BJ (cell line): Measurements from ENCODE around the gene CDK12. TPM values are rescaled to one million over a fixed set of nuclear protein-coding genes. Genes with fewer than 3 reads are reported as not detected.
"Not testable (repeated sequence)": the region's sequence is repeated elsewhere in the genome, so short reads cannot be mapped to it uniquely, and the experiment has no call there.

Source experiments
- CTCF ChIA-PET: fragments of 350-600 bp; formaldehyde crosslinking; extraction: SDS; loops from one replicate; lab custom pipeline; 2021; ENCODE audit warnings: antibody characterized with exemption, inconsistent platforms; lab: Yijun Ruan, JAX
- POLR2A ChIA-PET: fragments of 300-600 bp; sonication (Branson Sonifier 250); formaldehyde crosslinking; extraction: SDS; loops from one replicate; lab custom pipeline; 2021; ENCODE audit warnings: antibody characterized with exemption; lab: Charles Lee
- DNase-seq: peaks from one replicate; pipeline ENCODE4 v3.0.0-alpha.2; 2011; ENCODE audit warnings: low read depth
- H3K27me3 ChIP-seq: 2 replicates; pipeline ENCODE4 v1.6.0; 2011; ENCODE audit warnings: low read length; ENCODE audit not compliant: control insufficient read depth, insufficient read depth
- H3K36me3 ChIP-seq: 2 replicates; pipeline ENCODE4 v1.5.1; 2011; ENCODE audit warnings: low read length; ENCODE audit not compliant: control insufficient read depth, insufficient read depth
- H3K4me3 ChIP-seq: 2 replicates; pipeline ENCODE4 v1.5.1; 2011; ENCODE audit warnings: low read depth, mild to moderate bottlenecking, control low read depth, low read length
- polyA plus RNA-seq: library from polyadenylated mRNA; depleted of rRNA; stranded (reverse); fragments of >200 nt; gene quantifications from 2 replicates; pipeline ENCODE4 v1.2.3, GENCODE V29; 2011
- TF ChIP-seq, protein P1 (sequence below): IDR thresholded peaks from 2 replicates; pipeline ENCODE4 v1.5.1; 2011; ENCODE audit warnings: low read depth, mild to moderate bottlenecking, control low read depth, inconsistent platforms, low read length, moderate library complexity; ENCODE audit not compliant: insufficient read depth

CDK12 gene
- polyA plus RNA-seq, 1 experiment = 16.6 TPM

DNA sequence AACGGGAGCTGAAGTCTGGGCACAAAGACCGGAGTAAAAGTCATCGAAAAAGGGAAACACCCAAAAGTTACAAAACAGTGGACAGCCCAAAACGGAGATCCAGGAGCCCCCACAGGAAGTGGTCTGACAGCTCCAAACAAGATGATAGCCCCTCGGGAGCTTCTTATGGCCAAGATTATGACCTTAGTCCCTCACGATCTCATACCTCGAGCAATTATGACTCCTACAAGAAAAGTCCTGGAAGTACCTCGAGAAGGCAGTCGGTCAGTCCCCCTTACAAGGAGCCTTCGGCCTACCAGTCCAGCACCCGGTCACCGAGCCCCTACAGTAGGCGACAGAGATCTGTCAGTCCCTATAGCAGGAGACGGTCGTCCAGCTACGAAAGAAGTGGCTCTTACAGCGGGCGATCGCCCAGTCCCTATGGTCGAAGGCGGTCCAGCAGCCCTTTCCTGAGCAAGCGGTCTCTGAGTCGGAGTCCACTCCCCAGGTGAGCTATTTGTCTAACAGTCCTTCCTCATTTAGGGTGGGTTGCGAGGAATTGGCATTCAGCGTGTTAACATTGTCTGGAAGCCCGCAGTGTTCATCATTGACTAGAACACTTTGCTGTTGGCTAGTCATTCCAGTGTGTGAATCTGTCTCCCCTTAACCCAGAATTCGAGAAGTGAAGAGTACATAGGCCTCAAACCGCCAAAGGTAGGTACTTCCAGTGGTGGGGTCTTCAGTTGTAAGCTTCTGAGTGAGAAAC, 1.5 kb downstream of the CDK12 start:
- Histone ChIP-seq H3K27me3 (no peaks in the 10 kb centered on the region), H3K4me3 (peak overlapping the region; percentile 81), H3K36me3 (no peaks in the 10 kb centered on the region)
- no peak for DNase-seq
- CTCF ChIA-PET = interaction anchor here (0.6 to 1.8 kb wide), 5 partner anchors 16 to 775 kb away, joined by 3 to 7 read pairs (median 3); no protein-coding TSS in a partner anchor
- TF ChIP-seq, protein P1, sequence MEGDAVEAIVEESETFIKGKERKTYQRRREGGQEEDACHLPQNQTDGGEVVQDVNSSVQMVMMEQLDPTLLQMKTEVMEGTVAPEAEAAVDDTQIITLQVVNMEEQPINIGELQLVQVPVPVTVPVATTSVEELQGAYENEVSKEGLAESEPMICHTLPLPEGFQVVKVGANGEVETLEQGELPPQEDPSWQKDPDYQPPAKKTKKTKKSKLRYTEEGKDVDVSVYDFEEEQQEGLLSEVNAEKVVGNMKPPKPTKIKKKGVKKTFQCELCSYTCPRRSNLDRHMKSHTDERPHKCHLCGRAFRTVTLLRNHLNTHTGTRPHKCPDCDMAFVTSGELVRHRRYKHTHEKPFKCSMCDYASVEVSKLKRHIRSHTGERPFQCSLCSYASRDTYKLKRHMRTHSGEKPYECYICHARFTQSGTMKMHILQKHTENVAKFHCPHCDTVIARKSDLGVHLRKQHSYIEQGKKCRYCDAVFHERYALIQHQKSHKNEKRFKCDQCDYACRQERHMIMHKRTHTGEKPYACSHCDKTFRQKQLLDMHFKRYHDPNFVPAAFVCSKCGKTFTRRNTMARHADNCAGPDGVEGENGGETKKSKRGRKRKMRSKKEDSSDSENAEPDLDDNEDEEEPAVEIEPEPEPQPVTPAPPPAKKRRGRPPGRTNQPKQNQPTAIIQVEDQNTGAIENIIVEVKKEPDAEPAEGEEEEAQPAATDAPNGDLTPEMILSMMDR = no peak
- POLR2A ChIA-PET = no interaction called here

DNA sequence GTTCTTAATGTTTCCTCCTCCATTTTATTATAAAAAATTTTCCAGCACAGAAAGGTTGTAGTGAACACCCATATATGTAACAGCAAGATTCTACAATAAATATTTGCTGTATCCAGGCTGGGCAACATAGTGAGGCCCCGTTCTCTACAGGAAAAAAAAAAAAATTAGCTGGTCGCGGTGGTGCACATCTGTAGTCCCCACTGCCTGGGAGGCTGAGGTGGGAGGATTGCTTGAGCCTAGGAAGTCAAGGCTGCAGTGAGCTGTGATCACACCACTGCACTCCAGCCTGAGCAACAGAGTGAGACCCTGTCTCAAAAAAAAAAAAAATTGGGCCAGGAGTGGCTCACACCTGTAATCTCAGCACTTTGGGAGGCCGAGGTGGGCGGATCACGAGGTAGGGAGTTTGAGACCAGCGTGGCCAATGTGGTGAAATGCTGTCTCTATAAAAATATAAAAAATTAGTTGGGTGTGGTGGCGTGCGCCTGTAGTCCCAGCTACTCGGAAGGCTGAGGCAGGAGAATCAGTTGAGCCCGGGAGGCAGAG, 3.4 kb downstream of the CDK12 start:
- not testable (repeated sequence) for H3K27me3 ChIP-seq, H3K36me3 ChIP-seq, H3K4me3 ChIP-seq, DNase-seq
- CTCF ChIA-PET = interaction anchor here (0.6 to 0.9 kb wide), 2 partner anchors 37 to 1694 kb away, joined by 3 to 5 read pairs; no protein-coding TSS in a partner anchor
- POLR2A ChIA-PET = interaction anchor here (0.7 kb wide), 1 partner anchor 66 kb away, joined by 8 read pairs; no protein-coding TSS in a partner anchor

DNA sequence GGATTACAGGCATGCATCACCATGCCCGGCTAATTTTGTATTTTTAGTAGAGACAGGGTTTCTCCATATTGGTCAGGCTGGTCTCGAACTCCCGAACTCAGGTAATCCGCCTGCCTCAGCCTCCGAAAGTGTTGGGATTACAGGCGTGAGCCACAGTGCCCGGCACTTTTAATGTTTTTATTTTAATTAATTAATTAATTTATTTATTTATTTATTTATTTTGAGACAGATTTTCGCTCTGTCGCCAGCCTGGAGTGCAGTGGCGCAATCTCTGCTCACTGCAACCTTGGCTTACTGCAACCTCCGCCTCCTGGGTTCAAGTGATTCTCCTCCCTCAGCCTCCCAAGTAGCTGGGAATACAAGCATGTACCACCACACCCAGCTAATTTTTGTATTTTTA, 7.3 kb downstream of the CDK12 start:
- CTCF ChIA-PET, DNase-seq, H3K36me3 ChIP-seq, H3K27me3 ChIP-seq, POLR2A ChIA-PET, H3K4me3 ChIP-seq: not testable (repeated sequence)

DNA sequence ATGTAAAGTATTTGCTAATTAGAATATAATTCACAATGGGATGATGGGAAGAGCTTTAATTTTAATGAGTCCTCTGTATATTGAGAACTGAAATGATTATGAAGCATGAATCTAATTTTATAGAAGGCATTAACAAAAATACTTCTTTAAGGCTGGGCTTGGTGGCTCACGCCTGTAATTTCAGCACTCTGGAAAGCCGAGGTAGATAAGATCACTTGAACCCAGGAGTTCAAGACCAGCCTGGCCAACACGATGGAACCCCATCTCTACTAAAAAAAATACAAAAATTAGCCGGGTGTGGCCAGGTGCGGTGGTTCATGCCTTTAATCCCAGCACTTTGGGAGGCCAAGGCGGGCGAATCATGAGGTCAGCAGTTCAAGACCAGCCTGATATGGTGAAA, 12.0 kb downstream of the CDK12 start:
- Histone ChIP-seq H3K4me3 (no peak overlapping the region), H3K27me3 (no peaks in the 10 kb centered on the region), H3K36me3 (peaks cover 6% of the 10 kb centered on the region)
- ChIA-PET POLR2A (no interaction called here), CTCF (no interaction called here)
- no peak for DNase-seq
- TF ChIP-seq, protein P1 = no peak

DNA sequence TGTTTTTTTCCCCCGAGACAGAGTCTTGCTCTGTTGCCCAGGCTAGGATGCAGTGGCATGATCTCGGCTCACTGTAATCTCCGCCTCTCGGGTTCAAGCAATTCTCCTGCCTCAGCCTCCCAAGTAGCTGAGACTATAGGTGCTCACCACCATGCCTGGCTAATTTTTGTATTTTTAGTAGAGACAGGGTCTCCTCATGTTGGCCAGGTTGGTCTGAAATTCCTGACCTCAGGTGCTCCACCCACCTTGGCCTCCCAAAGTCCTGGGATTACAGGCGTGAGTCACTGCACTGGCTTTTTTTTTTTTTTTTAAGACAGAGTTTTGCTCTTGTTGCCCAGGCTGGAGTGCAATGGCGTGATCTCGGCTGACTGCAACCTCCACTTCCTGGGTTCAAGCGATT, 18.3 kb downstream of the CDK12 start:
- POLR2A ChIA-PET, H3K27me3 ChIP-seq, H3K4me3 ChIP-seq, DNase-seq, H3K36me3 ChIP-seq: not testable (repeated sequence)
- CTCF ChIA-PET = interaction anchor here (1.1 kb wide), 1 partner anchor 17 kb away, joined by 3 read pairs; no protein-coding TSS in a partner anchor

DNA sequence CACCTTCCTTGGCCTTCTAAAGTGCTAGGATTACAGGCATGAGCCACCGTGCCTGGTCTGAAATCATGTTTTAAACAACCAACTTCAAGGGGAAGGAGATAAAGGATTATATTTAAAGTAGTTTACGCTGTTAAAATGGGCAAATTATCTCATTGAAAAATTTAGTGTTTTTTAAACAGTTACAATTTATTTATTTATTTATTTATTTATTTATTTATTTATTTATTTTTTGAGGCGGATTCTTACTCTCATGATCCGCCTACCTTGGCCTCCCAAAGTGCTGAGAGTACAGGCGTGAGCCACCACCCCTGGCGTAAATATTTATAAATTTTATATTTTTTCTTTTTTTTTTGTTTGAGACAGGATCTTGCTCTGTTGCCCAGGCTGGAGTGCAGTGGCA, 22.2 kb downstream of the CDK12 start:
- POLR2A ChIA-PET = no interaction called here
- TF ChIP-seq, protein P1 = no peak
- peaks cover 1% of the 10 kb centered on the region for H3K36me3 ChIP-seq
- no peak for DNase-seq
- H3K27me3 ChIP-seq = no peaks in the 10 kb centered on the region
- CTCF ChIA-PET = no interaction called here
- H3K4me3 ChIP-seq = no peak overlapping the region
